Esophagus squamous epithelium (tissue), 5 donors: Measurements from ENCODE around the gene LRRC49. TPM values are rescaled to one million over a fixed set of nuclear protein-coding genes. Genes with fewer than 3 reads are reported as not detected.

Experiments used
- DNase-seq: peaks from one replicate; lab custom pipeline; 2025; lab: John Stamatoyannopoulos, UW
- H3K27ac ChIP-seq, 4 donors: fragments of 200-600 bp; sonication (generic); one replicate each; pipeline ENCODE4 v1.5.1; 2016 to 2019; ENCODE audit warnings: mild to moderate bottlenecking in 1 of 4
- H3K27me3 ChIP-seq, 4 donors: fragments of 200-600 bp; sonication (generic); 1 replicate in 3 of 4; 2 replicates in 1 of 4; pipeline versions ENCODE4 v1.5.1 to v1.6.0; 2017 to 2021; ENCODE audit warnings: antibody characterized with exemption in 1 of 4
- H3K36me3 ChIP-seq, 3 donors: fragments of 200-600 bp; sonication (generic); one replicate each; pipeline ENCODE4 v1.5.1; 2016 to 2019
- H3K4me1 ChIP-seq, 3 donors: fragments of 200-600 bp; sonication (generic); one replicate each; pipeline ENCODE4 v1.5.1; 2017 to 2019
- H3K4me3 ChIP-seq, 4 donors: fragments of 200-600 bp; sonication (generic); 1 replicate in 3 of 4; 2 replicates in 1 of 4; pipeline ENCODE4 v1.5.1; 2016 to 2019; ENCODE audit warnings: mild to moderate bottlenecking in 2 of 4, moderate library complexity in 1 of 4
- H3K9me3 ChIP-seq, 3 donors: fragments of 200-600 bp; sonication (generic); one replicate each; pipeline ENCODE4 v1.5.1; 2016 to 2019
- POLR2A ChIP-seq, 4 donors: fragments of 450-650 bp; IDR thresholded peaks; one replicate each; pipeline ENCODE4 v1.6.1; 2017; ENCODE audit warnings: antibody characterized with exemption in 4 of 4, mild to moderate bottlenecking in 4 of 4, moderate library complexity in 3 of 4
- WGBS, 2 donors: methylation state at CpG; one replicate each; pipeline ENCODE4 v1.1.5; 2018; 5-methylcytosine and 5-hydroxymethylcytosine counted together
- intact Hi-C: fragments of 100-400 bp; cut with DNase I; formaldehyde crosslinking; loops from one replicate; pipeline ENCODE4 v1.15.0; 2022
- total RNA-seq, 4 donors: library from RNA; depleted of rRNA; stranded (reverse); fragments of >200 nt; gene quantifications; one replicate each; pipeline ENCODE4 v1.1.0, GENCODE V29; 2016
- TF ChIP-seq, protein P1 (sequence below), 6 experiments: fragments of 450-650 bp in 4 of 6; fragments of 200-600 bp in 2 of 6; sonication (generic) in 2 of 6; IDR thresholded peaks; one replicate each; pipeline ENCODE4 v1.5.1; 2016 to 2019; ENCODE audit warnings: antibody characterized with exemption in 6 of 6, mild to moderate bottlenecking in 4 of 6, moderate library complexity in 4 of 6
- donor health status: DM: yes; HTN: yes; CAD: no.

Gene LRRC49
- total RNA-seq, 4 donors from 2014 or later = 0.34 to 5.5 (median 4.8) TPM

DNA sequence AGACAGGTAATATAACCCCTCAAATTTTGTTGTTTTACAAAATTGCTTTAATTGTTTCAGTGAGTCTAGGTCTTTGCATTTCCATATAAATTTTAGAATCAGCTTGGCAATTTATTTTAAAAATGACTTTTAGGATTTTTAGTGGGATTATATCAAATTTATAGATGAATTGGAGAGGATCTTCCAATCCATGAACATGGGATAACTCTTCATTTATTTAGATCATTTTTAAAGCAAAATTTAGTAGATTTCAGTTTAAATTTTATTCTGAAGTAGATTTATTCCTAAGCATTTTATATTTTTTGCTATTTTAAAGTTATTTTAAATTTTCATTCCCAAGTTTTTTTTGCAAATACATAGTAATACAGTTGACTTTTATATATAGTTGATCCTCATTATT is 164.5 kb downstream of the LRRC49 start:
- no peaks in the 10 kb centered on the region for H3K9me3 ChIP-seq
- intact Hi-C loops = no loop called here
- no peaks in the 10 kb centered on the region for H3K36me3 ChIP-seq
- H3K4me3 ChIP-seq = no peak overlapping the region
- no peak overlapping the region for H3K27ac ChIP-seq
- no peaks in the 10 kb centered on the region for H3K27me3 ChIP-seq
- no peak for TF ChIP-seq POLR2A (IDR thresholded peaks at IDR 0.05)
- TF ChIP-seq, protein P1, sequence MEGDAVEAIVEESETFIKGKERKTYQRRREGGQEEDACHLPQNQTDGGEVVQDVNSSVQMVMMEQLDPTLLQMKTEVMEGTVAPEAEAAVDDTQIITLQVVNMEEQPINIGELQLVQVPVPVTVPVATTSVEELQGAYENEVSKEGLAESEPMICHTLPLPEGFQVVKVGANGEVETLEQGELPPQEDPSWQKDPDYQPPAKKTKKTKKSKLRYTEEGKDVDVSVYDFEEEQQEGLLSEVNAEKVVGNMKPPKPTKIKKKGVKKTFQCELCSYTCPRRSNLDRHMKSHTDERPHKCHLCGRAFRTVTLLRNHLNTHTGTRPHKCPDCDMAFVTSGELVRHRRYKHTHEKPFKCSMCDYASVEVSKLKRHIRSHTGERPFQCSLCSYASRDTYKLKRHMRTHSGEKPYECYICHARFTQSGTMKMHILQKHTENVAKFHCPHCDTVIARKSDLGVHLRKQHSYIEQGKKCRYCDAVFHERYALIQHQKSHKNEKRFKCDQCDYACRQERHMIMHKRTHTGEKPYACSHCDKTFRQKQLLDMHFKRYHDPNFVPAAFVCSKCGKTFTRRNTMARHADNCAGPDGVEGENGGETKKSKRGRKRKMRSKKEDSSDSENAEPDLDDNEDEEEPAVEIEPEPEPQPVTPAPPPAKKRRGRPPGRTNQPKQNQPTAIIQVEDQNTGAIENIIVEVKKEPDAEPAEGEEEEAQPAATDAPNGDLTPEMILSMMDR (IDR thresholded peaks at IDR 0.05) = no peak
- no peak for DNase-seq
- H3K4me1 ChIP-seq = peaks cover 0 to 13% (median 0%) of the 10 kb centered on the region in 3 donors

- Histone ChIP-seq H3K4me1 (peaks cover 0 to 13% (median 0%) of the 10 kb centered on the region in 3 donors), H3K9me3 (no peaks in the 10 kb centered on the region), H3K36me3 (no peaks in the 10 kb centered on the region), H3K27me3 (no peaks in the 10 kb centered on the region), H3K4me3 (no peak overlapping the region), H3K27ac (no peak overlapping the region)
- no peak for DNase-seq
- 78 to 94% methylated on average over 3 of the region's 3 CpGs for WGBS, 2 donors
- intact Hi-C loops = no loop called here
- TF ChIP-seq, protein P1 (IDR thresholded peaks at IDR 0.05) = no peak
- TF ChIP-seq POLR2A (IDR thresholded peaks at IDR 0.05) = no peak
Measured at GRCh38 chr15:71057581-71057980, 165.0 kb downstream of the LRRC49 start.

- intact Hi-C loops = no loop called here
- H3K4me3 ChIP-seq = no peak overlapping the region
- WGBS, 2 donors = 74 to 88% methylated on average over 1 of the region's 1 CpG
- no peak overlapping the region for H3K27ac ChIP-seq
- H3K9me3 ChIP-seq = no peaks in the 10 kb centered on the region
- peaks cover 0 to 4% (median 0%) of the 10 kb centered on the region in 3 donors for H3K4me1 ChIP-seq
- DNase-seq = no peak
- no peaks in the 10 kb centered on the region for H3K27me3 ChIP-seq
- no peaks in the 10 kb centered on the region for H3K36me3 ChIP-seq
- no peak for TF ChIP-seq POLR2A (IDR thresholded peaks at IDR 0.05)
- TF ChIP-seq, protein P1 (IDR thresholded peaks at IDR 0.05) = no peak
Measured at GRCh38 chr15:71060983-71061382, 168.4 kb downstream of the LRRC49 start.

DNA sequence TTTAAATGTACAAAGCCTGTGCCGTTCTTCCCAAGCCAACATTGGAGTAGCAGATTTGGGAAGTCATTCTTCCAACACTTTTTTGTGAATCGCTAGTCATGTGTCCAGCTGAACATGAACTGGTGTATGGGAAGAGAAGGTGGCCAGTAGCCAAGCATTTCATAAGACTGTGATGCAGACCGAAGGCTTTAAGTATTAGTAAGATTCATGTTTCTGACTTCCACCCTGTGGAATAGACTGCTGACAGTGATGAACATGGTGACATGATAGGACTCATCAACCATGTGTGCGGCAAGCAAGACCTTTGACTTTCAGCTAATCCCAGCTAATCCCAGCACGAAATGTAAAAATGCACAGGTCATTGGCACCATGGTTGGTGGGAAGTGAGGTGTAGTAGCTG is 174.4 kb downstream of the LRRC49 start:
- intact Hi-C loops = no loop called here
- no peak for DNase-seq
- Histone ChIP-seq H3K27me3 (no peaks in the 10 kb centered on the region), H3K4me1 (no peaks in the 10 kb centered on the region), H3K9me3 (no peaks in the 10 kb centered on the region), H3K4me3 (no peak overlapping the region), H3K27ac (no peak overlapping the region), H3K36me3 (no peaks in the 10 kb centered on the region)
- TF ChIP-seq, protein P1 (IDR thresholded peaks at IDR 0.05) = no peak
- 57 to 58% methylated on average over 5 of the region's 5 CpGs for WGBS, 2 donors

DNA sequence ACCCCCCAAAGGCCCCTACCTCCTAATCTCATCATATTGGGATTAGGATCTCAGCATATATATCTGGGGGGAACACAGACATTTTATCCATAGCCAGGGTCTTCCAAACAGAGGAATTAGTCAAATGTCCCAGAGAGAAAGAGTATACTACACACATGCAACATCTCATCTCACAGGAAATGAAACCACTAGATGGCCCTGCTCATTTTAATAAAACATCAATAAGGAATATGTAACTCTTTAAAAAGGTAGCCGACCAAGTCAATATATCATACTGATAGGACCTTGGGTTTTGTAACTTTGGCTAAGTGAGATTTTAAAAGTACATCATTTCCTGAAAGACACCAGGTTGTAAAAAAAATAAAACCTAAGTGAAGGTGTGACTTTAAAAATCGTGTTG is 177.1 kb downstream of the LRRC49 start:
- Histone ChIP-seq H3K27ac (no peak overlapping the region), H3K9me3 (no peaks in the 10 kb centered on the region), H3K27me3 (no peaks in the 10 kb centered on the region), H3K4me3 (no peak overlapping the region), H3K4me1 (no peaks in the 10 kb centered on the region), H3K36me3 (no peaks in the 10 kb centered on the region)
- intact Hi-C loops = no loop called here
- 57 to 65% methylated on average over 2 of the region's 2 CpGs for WGBS, 2 donors
- DNase-seq = no peak
- TF ChIP-seq, protein P1 (IDR thresholded peaks at IDR 0.05) = no peak
- TF ChIP-seq POLR2A (IDR thresholded peaks at IDR 0.05) = no peak
